Cardiac fibroblast (primary cell): ENCODE results near the gene HERPUD1.
A peak's percentile ranks its signal among the peaks of the same experiment; 100 is the strongest.

Experiments used
- DNase-seq, 2 donors: peaks; one replicate each; pipeline versions ENCODE4 v3.0.0 to v3.0.0-alpha.2; 2010; ENCODE audit warnings: low read depth in 2 of 2
- H3K4me3 ChIP-seq, 2 donors: replicated peaks in 1 of 2; 1 replicate in 1 of 2; 2 replicates in 1 of 2; pipeline ENCODE4 v1.5.1; 2011; ENCODE audit warnings: low read depth in 2 of 2, low read length in 2 of 2, mild to moderate bottlenecking in 2 of 2, moderate library complexity in 1 of 2
- TF ChIP-seq, protein P1 (sequence below): IDR thresholded peaks from one replicate; pipeline ENCODE4 v1.5.1; 2011; ENCODE audit warnings: low read depth, mild to moderate bottlenecking, low read length, inconsistent platforms

The HERPUD1 gene

DNA sequence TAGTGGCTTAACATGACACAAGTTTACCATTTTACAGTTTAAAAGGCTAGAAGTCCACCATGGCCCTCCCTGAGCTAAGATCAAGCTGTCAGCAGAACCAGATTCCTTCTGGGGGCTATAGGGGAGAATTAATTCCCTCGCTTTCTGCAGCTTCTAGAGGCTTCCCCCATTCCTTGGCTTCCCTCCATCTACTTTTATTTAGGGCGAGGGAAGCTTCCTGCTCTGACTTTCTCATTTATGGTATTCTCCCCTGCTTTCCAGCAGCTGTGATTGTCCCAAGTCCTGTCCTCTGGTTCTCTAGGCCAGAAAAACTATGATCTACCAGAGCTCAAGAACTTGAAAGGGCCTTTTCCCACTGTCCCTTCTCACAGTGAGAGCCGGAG lies 34.1 kb downstream of the HERPUD1 start:
- no peak overlapping the region for H3K4me3 ChIP-seq
- DNase-seq, result peak in 1 of 2 donors; percentile 44
- TF ChIP-seq, protein P1, sequence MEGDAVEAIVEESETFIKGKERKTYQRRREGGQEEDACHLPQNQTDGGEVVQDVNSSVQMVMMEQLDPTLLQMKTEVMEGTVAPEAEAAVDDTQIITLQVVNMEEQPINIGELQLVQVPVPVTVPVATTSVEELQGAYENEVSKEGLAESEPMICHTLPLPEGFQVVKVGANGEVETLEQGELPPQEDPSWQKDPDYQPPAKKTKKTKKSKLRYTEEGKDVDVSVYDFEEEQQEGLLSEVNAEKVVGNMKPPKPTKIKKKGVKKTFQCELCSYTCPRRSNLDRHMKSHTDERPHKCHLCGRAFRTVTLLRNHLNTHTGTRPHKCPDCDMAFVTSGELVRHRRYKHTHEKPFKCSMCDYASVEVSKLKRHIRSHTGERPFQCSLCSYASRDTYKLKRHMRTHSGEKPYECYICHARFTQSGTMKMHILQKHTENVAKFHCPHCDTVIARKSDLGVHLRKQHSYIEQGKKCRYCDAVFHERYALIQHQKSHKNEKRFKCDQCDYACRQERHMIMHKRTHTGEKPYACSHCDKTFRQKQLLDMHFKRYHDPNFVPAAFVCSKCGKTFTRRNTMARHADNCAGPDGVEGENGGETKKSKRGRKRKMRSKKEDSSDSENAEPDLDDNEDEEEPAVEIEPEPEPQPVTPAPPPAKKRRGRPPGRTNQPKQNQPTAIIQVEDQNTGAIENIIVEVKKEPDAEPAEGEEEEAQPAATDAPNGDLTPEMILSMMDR, result no peak

GRCh38 chr16:56967733-56968132 lies 35.8 kb downstream of the HERPUD1 start:
- no peak overlapping the region for H3K4me3 ChIP-seq
- peak in 1 of 2 donors; percentile 63 for DNase-seq
- TF ChIP-seq, protein P1, result no peak

DNA sequence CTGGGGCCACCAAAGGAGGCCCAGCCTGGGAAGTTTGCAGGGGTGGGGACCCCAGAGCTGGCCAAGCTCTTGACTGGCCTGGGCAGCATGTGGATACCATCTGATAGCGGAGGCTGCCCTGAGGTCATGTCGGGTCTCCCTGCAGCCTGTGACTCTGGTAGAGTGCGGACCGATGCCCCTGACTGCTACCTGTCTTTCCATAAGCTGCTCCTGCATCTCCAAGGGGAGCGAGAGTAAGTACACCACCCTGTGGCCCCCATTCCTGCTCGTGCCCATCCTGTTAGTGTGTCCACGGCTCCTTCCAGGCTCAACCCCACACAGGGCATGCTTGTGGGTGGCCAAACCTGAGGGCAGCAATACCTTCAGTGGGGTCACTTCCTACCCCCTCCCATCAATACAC lies 37.8 kb downstream of the HERPUD1 start:
- TF ChIP-seq, protein P1, result no peak
- no peak for DNase-seq
- no peak overlapping the region for H3K4me3 ChIP-seq

DNA sequence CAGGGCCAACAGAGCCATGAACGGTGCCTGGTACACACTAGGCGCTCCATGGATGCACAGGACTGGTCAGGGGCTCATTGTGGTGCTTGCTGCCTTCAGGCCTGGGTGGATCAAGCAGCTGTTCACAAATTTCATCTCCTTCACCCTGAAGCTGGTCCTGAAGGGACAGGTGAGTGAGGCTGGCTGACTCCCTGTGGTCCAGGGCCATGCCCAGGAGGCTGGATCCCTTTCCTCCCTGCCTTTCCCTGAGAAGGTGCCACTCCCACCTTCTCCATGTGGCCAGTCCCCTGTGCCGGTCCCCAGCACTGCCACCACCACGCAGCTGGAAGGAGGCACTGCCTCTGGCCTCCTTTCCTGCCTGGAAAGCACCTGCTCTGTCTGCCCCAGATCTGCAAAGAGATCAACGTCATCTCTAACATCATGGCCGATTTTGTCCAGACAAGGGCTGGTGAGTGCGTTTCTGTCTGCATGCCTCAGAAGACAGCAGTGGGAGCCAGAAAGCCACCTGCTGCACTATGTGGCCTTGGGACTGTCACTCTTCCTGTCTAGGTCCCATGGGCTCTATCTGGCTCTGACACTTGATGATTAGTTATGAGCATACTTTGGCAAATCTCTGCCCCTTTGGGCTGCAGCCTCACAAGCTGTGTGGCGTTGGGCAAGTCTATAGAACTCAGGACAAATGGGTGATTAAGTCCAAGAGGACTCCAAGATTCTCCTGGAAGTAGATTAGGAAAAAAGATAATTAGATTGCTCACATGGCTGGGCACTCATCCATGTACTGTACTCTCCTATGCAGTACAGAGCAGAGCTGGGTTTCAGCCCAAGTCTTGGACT lies 39.2 kb downstream of the HERPUD1 start:
- DNase-seq, result peak in 1 of 2 donors; percentile 40
- no peak overlapping the region for H3K4me3 ChIP-seq
- TF ChIP-seq, protein P1, result no peak

DNA sequence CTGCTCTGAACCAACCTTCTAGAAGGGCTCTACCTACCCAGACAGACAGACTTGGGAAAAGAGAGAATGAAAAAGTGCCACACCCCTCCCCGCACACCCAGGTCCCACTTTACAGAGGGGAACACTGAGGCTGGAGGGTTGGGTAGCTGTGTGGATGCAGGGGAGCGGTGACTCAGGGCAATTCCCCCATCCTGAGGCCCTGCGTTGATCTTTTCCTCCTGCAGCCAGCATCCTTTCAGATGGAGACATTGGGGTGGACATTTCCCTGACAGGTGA lies 39.8 kb downstream of the HERPUD1 start:
- no peak overlapping the region for H3K4me3 ChIP-seq
- TF ChIP-seq, protein P1, result no peak
- no peak for DNase-seq

DNA sequence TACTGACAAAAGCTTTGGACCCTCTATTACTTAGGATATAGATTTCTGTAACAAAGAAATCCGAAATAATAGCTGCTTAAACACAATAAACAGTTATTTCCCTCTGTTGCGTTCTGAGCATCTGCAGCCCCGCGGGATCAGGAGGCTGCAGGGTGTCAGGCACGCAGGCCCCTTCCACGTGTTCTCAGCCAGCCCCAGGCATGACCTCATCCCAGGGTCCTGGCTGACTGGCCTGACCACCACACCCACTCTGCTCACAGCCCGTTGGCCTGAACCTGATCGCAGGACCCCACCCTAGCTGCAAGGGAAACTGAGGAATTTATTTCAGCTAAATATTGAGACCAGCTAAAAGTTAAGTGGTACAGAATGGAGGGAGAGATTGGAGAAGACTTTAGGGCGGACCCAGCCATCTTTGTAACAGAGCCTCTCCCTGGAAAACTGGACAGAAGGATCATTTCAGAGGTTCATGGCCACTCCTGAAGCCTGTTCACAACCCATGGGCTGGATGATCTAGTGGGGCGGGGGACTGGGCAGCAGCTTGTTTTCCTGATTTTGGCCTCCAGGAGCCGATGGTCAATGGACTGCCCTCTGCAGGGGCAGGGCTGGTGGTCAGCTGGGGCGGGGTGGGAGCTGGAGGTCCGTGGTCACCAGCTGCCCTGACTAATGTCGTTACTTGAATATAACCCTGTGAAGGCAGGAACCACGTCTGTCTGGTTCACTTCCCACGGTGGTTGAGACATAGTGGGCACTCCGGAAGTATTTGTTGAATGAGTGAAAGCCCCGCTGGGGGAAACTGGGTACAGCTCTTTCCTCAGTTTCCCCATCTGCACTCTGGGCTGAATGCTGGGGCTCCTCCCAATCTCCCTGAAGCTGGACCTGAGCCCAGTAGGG lies 40.7 kb downstream of the HERPUD1 start:
- DNase-seq, result no peak
- TF ChIP-seq, protein P1, result no peak
- no peak overlapping the region for H3K4me3 ChIP-seq
